ENCODE data around the gene B3GAT1. TPM values are rescaled to one million over a fixed set of nuclear protein-coding genes. Genes with fewer than 3 reads are reported as not detected.

Gene B3GAT1
- total and polyA plus RNA-seq, 2 donors (not counting 1 experiment from before 2014, with no cell fraction given) = 0.06 TPM; not detected in 1

DNA sequence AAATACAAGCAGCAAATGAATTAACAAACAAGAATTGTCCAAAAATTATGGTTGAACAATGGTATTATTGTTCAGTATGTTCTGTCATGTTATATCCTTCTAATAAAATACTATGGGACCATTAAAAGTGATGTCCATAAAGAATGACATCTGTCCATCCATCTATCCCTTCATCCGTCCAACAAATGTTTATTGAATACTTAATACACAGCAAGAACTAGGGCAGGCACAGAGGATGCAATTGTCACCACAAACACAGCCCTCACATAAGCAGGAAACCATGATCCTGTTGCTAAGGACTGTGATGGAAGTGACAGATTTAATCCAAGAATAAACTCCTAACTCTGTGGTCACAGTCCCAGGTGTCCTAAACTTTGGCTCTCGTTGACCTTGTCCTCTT is 20.7 kb upstream of the B3GAT1 start:
- H3K4me1 ChIP-seq (ENCODE audit: control insufficient read depth in 2 of 2, insufficient read depth in 2 of 2, low read length in 2 of 2) = no peaks in the 10 kb centered on the region
- Mint-ChIP-seq H3K27me3 (peaks cover 24% of the 10 kb centered on the region), H3K9me3 (ENCODE audit: insufficient read depth) (no peaks in the 10 kb centered on the region), H3K4me3 (no peak overlapping the region), H3K27ac (no peak overlapping the region), H3K4me1 (no peaks in the 10 kb centered on the region)
- DNase-seq = no peak
- WGBS (ENCODE audit: insufficient coverage) = 58% methylated on average over 1 of the region's 2 CpGs
- H4K20me1 ChIP-seq (ENCODE audit: control insufficient read depth, insufficient read depth, low read length, poor library complexity, severe bottlenecking) = no peaks in the 10 kb centered on the region
- H2AFZ ChIP-seq (ENCODE audit: insufficient read depth, low read depth, low read length, poor library complexity, severe bottlenecking) = no peak overlapping the region
- intact Hi-C loops (cut with micrococcal nuclease) = no loop called here
- H3K27ac ChIP-seq (ENCODE audit: low read length in 2 of 2) = no peak overlapping the region
- no peak overlapping the region for H3K9ac ChIP-seq (ENCODE audit: low read length)
- no peak overlapping the region for H3K4me2 ChIP-seq (replicated peaks; ENCODE audit: low read depth, low read length, poor library complexity, severe bottlenecking)
- ATAC-seq (ENCODE audit: low read depth) = no peak
- ChIA-PET POLR2A (no interaction called here), CTCF (no interaction called here)
- H3K79me2 ChIP-seq (ENCODE audit: control insufficient read depth, insufficient read depth, low read length) = no peaks in the 10 kb centered on the region
- peaks cover 0 to 4% (median 0%) of the 10 kb centered on the region in 3 donors for H3K9me3 ChIP-seq (ENCODE audit: control extremely low read depth in 1 of 3, control insufficient read depth in 2 of 3, insufficient read depth in 1 of 3, low read length in 2 of 3)
- no peaks in the 10 kb centered on the region for H3K27me3 ChIP-seq (replicated peaks in 1 of 4; ENCODE audit: control extremely low read depth in 1 of 4, control insufficient read depth in 3 of 4, insufficient read depth in 4 of 4, low read length in 3 of 4)
- TF ChIP-seq CTCF (IDR thresholded peaks at IDR 0.05) (no peak), EZH2 (IDR thresholded peaks at IDR 0.05; ENCODE audit: borderline replicate concordance, insufficient read depth, low read depth, low read length, poor library complexity, severe bottlenecking) (no peak)
- no peak overlapping the region for H3K4me3 ChIP-seq (ENCODE audit: control extremely low read depth in 1 of 5, extremely low read depth in 1 of 5, insufficient read depth in 1 of 5, low read depth in 2 of 5, low read length in 4 of 5)
- H3K36me3 ChIP-seq (replicated peaks in 1 of 2; ENCODE audit: control extremely low read depth in 1 of 2, control insufficient read depth in 1 of 2, extremely low read depth in 1 of 2, insufficient read depth in 2 of 2, low read length in 1 of 2) = no peaks in the 10 kb centered on the region

DNA sequence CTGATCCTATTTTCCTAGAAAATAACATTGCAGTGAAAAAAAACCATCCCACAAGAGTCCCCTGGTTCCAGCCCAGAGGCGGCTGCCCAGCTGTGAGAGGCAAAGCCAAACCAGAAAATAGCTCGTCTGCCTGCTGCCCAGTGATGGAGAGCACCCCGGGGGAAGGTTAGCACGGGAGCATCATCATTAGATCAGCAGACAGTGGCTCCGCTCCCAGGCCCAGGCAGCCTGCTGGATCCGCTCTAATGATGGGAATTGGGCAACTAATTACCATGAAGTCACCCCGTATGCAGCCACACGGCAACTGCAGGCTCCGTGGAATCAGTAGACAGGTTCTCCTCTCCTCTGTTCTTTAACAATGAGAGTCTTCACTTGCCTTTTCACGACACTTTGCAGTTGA is 17.1 kb upstream of the B3GAT1 start:
- Histone ChIP-seq H3K9me3 (ENCODE audit: control extremely low read depth in 1 of 3, control insufficient read depth in 2 of 3, insufficient read depth in 1 of 3, low read length in 2 of 3) (no peaks in the 10 kb centered on the region), H3K79me2 (ENCODE audit: control insufficient read depth, insufficient read depth, low read length) (no peaks in the 10 kb centered on the region), H3K4me1 (ENCODE audit: control insufficient read depth in 2 of 2, insufficient read depth in 2 of 2, low read length in 2 of 2) (no peaks in the 10 kb centered on the region), H3K4me2 (replicated peaks; ENCODE audit: low read depth, low read length, poor library complexity, severe bottlenecking) (no peak overlapping the region), H3K27ac (ENCODE audit: low read length in 2 of 2) (no peak overlapping the region), H3K4me3 (ENCODE audit: control extremely low read depth in 1 of 5, extremely low read depth in 1 of 5, insufficient read depth in 1 of 5, low read depth in 2 of 5, low read length in 4 of 5) (no peak overlapping the region), H3K27me3 (replicated peaks in 1 of 4; ENCODE audit: control extremely low read depth in 1 of 4, control insufficient read depth in 3 of 4, insufficient read depth in 4 of 4, low read length in 3 of 4) (no peaks in the 10 kb centered on the region), H3K36me3 (replicated peaks in 1 of 2; ENCODE audit: control extremely low read depth in 1 of 2, control insufficient read depth in 1 of 2, extremely low read depth in 1 of 2, insufficient read depth in 2 of 2, low read length in 1 of 2) (no peaks in the 10 kb centered on the region), H4K20me1 (ENCODE audit: control insufficient read depth, insufficient read depth, low read length, poor library complexity, severe bottlenecking) (no peaks in the 10 kb centered on the region), H3K9ac (ENCODE audit: low read length) (no peak overlapping the region), H2AFZ (ENCODE audit: insufficient read depth, low read depth, low read length, poor library complexity, severe bottlenecking) (no peak overlapping the region)
- H3K27ac Mint-ChIP-seq = no peak overlapping the region
- intact Hi-C loops (cut with micrococcal nuclease) = no loop called here
- H3K4me1 Mint-ChIP-seq = no peaks in the 10 kb centered on the region
- ATAC-seq (ENCODE audit: low read depth) (no peak), DNase-seq (no peak)
- ChIA-PET CTCF (no interaction called here), POLR2A (no interaction called here)
- no peak overlapping the region for H3K4me3 Mint-ChIP-seq
- H3K9me3 Mint-ChIP-seq (ENCODE audit: insufficient read depth) = no peaks in the 10 kb centered on the region
- no peak for TF ChIP-seq CTCF (IDR thresholded peaks at IDR 0.05)
- no peak for TF ChIP-seq EZH2 (IDR thresholded peaks at IDR 0.05; ENCODE audit: borderline replicate concordance, insufficient read depth, low read depth, low read length, poor library complexity, severe bottlenecking)
- 87% methylated on average over 8 of the region's 10 CpGs for WGBS (ENCODE audit: insufficient coverage)
- peaks cover 37% of the 10 kb centered on the region for H3K27me3 Mint-ChIP-seq

Data from B cell (primary cell).